ENCODE measurements around the gene ZNF385B.
A peak's percentile ranks its signal among the peaks of the same experiment; 100 is the strongest.
"Not testable (repeated sequence)": the region's sequence is repeated elsewhere in the genome, so short reads cannot be mapped to it uniquely, and the experiment has no call there.

Gene ZNF385B

GRCh38 chr2:179861416-179862067 lies at the start of gene ZNF385B:
ZNF385B (minus strand) TSS chr2:179861612.
- DNase-seq = peak; percentile 45

DNA sequence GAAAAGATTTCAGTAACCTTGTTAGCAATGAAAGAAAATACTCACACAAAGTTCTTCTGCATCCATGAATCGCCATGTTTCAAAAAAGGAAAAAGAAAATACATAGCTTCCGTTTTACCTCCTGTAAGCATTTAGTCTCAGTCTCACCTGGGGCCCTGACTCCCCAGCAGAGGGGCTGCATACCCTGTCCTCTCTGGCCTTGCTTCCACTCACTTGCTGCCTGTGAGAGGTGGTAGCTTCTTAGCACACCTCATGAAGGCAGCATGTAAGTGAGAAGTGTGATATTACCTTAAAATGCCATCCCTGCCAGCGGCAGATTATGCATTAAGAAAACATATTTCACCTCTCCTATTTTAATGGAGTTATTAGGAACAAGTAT lies 49.3 kb upstream of the ZNF385B start:
- DNase-seq = no peak

- no peak for DNase-seq
Observed at GRCh38 chr2:179909845-179910734, 48.7 kb upstream of the ZNF385B start.

DNA sequence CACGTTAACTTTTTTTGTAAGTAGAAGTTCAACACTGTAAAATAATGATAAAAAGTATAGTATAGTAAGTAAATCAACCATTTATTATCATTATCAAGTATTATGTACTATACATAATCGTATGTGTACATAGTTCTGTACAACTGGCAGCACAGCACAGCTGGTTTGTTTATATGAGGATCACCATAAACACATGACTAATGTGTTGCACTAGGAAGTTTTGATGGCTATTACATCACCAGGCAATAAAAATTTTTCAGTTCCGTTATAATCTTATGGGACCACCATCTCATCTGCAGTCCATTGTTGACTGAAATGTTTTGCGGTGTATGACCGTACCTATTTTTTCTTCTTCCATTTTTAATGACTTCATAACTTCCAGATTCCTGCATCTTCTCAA lies 39.2 kb upstream of the ZNF385B start:
- DNase-seq = no peak

DNA sequence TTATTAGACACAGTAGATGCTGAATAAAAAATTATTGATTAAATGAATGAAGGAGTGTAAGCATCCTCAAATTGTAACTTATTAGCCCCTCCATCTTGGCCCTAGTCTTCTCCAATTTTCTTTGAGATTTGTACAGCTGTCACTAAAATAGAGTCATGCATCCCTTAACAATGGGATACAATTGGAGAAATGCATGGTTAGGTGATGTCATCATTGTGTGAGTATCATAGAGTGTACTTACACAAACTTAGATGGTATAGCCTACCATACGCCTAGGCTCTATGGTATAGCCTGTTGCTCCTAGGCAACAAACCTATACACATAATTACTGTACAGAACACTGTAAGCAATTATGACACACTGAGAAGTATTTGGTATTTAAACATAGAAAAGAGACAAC lies 38.3 kb upstream of the ZNF385B start:
- DNase-seq = no peak

- no peak for DNase-seq
Observed at GRCh38 chr2:179898873-179899272, 37.5 kb upstream of the ZNF385B start.

GRCh38 chr2:179893616-179894015 lies 32.2 kb upstream of the ZNF385B start:
- no peak for DNase-seq

DNA sequence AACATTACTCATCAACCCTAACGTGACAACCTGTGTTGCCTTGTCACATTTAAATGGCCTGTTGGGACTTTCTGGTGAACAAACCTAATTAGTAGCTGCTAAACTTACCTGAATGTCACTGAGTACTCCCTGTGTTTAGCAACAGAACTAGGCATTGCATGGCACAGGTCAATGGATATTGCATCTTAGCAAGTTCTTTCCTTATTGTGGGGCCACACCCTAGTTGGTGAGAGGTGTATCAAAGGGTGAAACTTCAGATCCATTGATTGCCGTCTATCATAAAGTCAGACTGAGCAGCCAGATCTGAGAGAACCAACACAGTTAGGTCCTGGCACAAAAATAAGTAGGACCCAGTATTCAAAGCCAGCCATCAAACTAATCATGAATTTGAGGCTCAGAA lies 29.8 kb upstream of the ZNF385B start:
- DNase-seq = no peak

DNA sequence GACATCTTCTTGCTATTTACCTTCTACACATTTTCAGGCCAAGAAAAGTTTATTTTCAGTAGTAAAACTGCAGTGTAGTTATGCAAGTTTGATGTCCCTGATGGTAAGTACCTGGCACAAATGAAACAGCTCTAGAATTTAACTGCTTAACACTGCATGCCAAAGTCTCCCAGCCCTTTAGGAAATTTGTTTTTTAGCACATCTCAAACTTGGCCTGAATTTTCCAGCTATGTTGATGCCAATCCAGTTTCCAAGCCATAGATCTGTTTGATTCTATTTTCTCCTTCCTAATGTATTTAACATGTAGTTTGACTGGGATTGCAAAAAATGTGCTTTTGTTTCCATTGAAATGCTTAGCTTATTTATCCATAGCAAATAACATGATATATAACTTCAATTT lies 29.3 kb upstream of the ZNF385B start:
- DNase-seq = peak; percentile 25

DNA sequence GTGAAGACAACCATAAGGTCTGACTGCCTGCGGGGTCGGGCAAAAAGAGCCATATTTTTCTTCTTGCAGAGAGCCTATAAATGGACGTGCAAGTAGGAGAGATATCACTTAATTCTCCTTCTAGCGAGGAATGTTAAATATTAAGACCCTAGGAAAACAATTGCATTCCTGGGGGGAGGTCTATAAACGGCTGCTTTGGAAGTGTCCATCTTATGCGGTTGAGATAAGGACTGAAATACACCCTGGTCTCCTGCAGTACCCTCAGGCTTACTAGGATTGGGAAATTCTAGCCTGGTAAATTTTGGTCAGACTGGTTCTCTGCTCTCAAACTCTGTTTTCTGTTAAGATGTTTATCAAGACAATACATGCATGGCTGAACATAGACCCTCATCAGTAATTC lies 27.2 kb upstream of the ZNF385B start:
- DNase-seq = not testable (repeated sequence)

DNA sequence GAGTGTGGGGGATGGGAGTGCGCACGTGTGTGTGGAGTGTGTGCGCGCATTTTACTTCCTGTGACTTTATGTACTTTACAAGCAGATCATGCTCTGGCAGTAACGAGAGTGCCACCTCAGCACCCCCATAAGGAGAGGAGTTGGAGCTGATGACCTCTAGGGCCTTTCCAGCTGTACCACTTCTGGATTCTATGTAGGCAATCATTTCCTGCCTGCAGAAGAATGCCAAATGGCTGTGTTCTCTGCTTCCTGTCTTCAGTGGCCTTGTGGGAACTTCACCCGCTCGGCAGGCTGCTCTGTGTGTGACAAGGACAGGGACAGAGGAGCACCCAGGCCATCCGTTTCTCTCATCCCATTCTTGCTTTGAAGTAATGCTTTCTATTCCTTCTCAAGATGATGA lies 22.8 kb upstream of the ZNF385B start:
- no peak for DNase-seq

DNA sequence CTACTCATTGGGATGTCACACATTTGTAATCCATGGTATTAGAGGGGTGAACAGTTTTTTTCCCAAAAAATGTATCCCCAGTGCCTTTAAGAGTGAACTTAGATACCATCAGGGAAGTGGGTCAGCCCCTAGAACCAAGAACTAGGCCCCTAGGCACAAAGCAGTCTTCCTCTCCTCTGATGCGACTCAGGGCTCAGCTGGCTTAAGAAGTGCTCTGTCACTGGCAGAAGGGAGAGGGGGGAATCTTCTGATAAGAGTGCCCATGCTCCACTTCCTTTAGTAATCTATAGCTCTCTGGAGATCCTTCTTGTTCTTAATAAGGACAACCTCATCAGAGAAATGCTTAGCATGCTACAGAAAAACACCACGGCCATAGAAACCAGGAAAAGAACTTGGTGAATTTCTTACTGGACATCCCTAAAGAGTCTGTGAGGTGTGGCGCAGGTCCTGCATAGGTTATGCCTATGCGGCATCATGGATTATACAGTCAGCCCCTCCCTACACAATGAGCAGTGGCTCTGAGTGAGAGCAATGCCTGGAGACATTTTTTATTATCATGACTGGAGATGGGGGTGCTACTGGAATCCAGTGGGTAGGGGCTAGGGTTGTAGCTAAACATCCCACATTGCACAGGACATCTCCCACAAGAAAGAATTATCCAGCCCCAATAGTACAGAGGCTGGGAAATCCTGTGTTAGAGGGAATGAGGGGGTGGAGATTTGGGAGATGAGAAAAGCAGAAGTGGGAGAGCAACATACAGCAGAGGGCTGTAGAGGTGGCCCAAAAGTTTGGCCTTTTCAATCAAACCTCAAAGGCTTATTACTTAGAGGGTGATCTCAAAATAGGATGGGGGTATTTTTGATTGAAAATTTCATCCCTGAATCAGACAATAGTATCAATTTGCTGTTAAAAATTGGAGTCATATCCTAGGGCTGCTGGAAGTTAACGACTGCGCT lies 21.7 kb upstream of the ZNF385B start:
- DNase-seq = no peak

- DNase-seq = no peak
Observed at GRCh38 chr2:179877601-179878364, 16.4 kb upstream of the ZNF385B start.

DNA sequence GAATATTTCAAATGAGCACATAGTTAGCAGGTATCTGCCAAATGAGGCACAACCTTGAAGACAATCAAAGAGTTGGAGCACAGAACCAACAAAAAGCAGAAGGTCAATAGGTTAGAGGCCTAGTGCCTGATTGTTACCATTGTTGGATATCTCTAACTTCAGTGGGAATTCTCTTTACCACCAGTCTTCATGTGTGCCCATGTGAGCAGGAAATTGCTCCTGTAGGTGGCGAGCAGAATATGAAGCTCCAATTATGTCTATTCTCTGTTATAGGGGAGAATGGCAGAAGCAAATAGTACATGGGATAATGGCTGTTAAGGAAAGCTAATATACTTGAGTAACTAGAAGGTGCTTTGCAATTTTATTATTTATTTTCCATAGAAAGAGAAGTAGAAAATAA lies 14.9 kb upstream of the ZNF385B start:
- DNase-seq = no peak

DNA sequence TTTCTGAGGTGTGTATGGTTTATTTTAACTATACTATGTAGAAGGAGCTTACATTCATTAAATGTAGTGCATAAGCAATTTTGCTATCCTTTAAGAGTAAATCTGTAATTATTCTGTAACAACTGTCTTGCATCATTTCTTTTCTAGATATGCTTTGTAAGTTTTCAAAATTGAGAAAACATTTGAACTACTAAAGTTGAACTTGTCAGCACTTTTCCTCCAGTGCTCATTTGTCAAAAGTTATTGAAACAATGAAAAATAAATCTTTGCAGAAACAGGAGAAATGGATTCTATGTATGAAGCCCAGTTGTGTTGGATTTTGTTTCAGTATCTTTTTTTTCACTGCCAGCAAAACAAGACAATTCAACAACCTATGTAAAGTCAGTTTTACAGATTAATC lies 14.5 kb upstream of the ZNF385B start:
- no peak for DNase-seq

DNA sequence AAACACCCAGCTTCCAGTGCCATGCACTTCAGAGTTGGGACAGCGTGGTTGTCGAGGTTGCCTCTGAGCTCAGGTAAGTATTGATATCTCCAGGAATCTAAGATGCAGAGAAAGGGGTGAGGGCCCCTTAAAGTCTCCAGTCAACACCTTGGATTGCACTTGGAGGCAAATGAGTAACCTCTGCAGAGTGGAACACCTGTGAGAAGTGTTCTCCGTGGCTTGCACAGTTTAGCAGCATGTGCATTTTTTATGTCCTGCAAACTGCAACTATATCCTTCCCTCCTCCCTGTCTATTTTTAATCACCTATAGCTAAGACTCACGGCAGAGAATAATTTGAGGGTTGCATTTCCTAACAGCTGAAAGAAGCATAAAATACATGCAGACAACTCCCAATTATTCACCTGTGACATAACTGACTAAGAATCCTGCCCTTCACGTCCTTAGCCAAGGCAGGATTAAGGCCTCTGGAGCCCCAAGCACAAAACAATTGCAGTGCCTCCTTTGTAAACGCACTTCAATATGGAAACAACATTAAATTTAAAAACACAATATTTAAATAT lies 1.6 kb upstream of the ZNF385B start:
- DNase-seq = no peak

GRCh38 chr2:179861027-179861415 lies 391 bp downstream of the ZNF385B start:
- DNase-seq = peak; percentile 36

DNA sequence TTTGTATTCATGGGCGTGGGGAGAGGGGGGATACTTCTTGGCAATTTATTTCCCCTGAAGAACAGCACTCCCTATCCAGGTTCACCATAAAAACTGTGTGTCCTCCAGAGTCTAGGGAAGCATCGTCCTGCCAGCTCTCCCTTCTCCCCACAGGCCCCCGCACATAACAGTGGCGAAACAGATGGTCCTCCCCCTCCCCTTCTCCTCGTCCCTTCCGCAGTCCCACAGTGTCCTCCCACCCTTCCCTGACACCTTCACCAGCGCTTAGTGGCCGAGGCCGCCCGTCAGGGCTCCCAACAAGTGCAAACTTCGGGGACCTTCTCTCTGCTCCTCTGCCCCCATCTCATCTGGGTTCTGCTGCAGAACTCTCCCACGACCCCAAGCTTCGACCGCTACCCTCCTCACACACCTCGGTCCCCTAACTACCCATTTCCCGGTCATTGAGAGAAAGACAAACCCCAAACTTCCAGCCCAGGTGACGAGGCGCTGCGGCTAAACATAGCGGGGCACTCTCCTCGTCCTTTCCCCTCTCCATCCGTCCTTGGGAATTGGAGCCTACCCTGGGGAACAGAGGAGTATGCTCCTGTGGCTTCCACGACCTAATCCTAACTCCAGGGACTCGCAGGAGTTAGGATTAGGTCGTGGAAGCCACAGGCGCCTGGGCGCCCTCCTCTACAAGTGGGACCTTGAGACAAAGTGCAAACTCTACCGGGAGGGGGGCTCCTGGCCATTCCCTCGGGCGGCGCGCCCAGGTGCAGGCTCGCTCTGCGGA lies 971 bp downstream of the ZNF385B start:
- no peak for DNase-seq

DNA sequence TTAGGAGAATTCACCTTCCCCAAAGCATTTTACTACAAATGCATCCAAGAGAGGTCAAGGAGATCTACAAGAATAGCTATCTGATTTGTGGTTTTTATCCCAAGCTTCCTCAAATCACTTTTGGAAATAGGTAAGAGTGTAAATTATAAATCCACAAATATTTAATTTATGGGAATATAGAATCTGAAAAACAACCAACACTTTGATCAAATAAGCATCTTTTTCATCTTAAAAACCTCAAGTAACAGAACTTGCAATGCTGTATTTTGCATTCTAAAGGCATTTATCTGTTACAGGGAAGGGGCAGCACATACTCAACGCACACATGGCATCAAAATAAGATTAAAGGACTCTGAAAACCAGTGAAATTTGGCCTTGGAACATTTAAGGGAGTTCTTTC lies 1.9 kb downstream of the ZNF385B start:
- DNase-seq = no peak

- no peak for DNase-seq
Observed at GRCh38 chr2:179857236-179857635, 4.2 kb downstream of the ZNF385B start.

GRCh38 chr2:179856205-179856604 lies 5.2 kb downstream of the ZNF385B start:
- no peak for DNase-seq
